Psoas muscle (tissue), 8 donors: ENCODE results near the gene TLE2. TPM values are rescaled to one million over a fixed set of nuclear protein-coding genes. Genes with fewer than 3 reads are reported as not detected.

Experiments
- ATAC-seq, 4 donors: fragments of 200-7000 bp; cut with Tn5 transposase; one replicate each; pipeline ENCODE4 v1.9.1; 2020; ENCODE audit warnings: moderate library complexity in 3 of 4, mild to moderate bottlenecking in 2 of 4
- DNase-seq, 2 donors: peaks; one replicate each; pipeline ENCODE4 v3.0.0-alpha.2; 2020
- H3K27ac ChIP-seq: fragments of 200-600 bp; one replicate; pipeline ENCODE4 v1.8.0; 2022
- H3K27me3 ChIP-seq, 3 donors: fragments of 200-600 bp in 1 of 3; one replicate each; pipeline versions ENCODE4 v1.6.1 to v1.8.0; 2013 to 2022; ENCODE audit warnings: low read length in 2 of 3, mild to moderate bottlenecking in 2 of 3, moderate library complexity in 1 of 3; ENCODE audit not compliant: insufficient read depth in 3 of 3
- H3K36me3 ChIP-seq, 2 donors: fragments of 200-600 bp in 1 of 2; one replicate each; pipeline versions ENCODE4 v1.6.1 to v1.8.0; 2013 to 2022; ENCODE audit warnings: low read depth in 1 of 2, mild to moderate bottlenecking in 1 of 2, moderate library complexity in 1 of 2; ENCODE audit not compliant: insufficient read depth in 1 of 2
- H3K4me1 ChIP-seq: fragments of 200-600 bp; one replicate; pipeline ENCODE4 v1.8.0; 2022
- H3K4me3 ChIP-seq: fragments of 200-600 bp; one replicate; pipeline ENCODE4 v1.8.0; 2022; ENCODE audit warnings: mild to moderate bottlenecking
- H3K9me3 ChIP-seq: fragments of 200-600 bp; one replicate; pipeline ENCODE4 v1.8.0; 2022
- WGBS, 3 donors: extraction: QIAGEN DNeasy Blood & Tissue Kit; methylation state at CpG; one replicate each; pipeline versions ENCODE4 v1.1.6 to v1.1.7; 2013; 5-methylcytosine and 5-hydroxymethylcytosine counted together
- intact Hi-C, 2 donors: fragments of 100-400 bp; cut with DNase I; formaldehyde crosslinking; loops; one replicate each; pipeline versions ENCODE4 v1.11.0 to v1.14.2; 2022
- polyA plus RNA-seq, 3 donors: library from polyadenylated mRNA; stranded (reverse); fragments of 200-250 nt; gene quantifications; one replicate each; pipeline ENCODE4 v1.2.3, GENCODE V29; 2013
- total RNA-seq, 4 donors: library from RNA; stranded (reverse); fragmentation: NEBNext Ultra II Directional in 2 of 4; extraction: Animal tissue kit (Norgen Biotek cat#: 25700) in 2 of 4; gene quantifications; one replicate each; pipeline versions ENCODE4 v1.2.1 to v1.2.4, GENCODE V29; 2021 to 2023
- TF ChIP-seq, protein P1 (sequence below): fragments of 200-600 bp; IDR thresholded peaks from one replicate; pipeline ENCODE4 v1.8.0; 2022; ENCODE audit warnings: antibody characterized with exemption
- donor health status: healthy with polysubstance abuse.
- donor health status: DM: no; HTN: no; CAD: no; lungs with moderate emphysema.
- donor health status: Bipolar disorder and iron deficiency.
- donor health status: healthy.
- donor health status: DM: yes; HTN: yes; CAD: no.
- donor health status: DM: no; HTN: no; CAD: no.
- donor health status: DM: no; HTN: no; CAD: no.
- donor health status: DM: yes; HTN: yes; CAD: no.

The TLE2 gene
- total and polyA plus RNA-seq, 7 donors, result 23.5 to 42.5 (median 33.6) TPM

DNA sequence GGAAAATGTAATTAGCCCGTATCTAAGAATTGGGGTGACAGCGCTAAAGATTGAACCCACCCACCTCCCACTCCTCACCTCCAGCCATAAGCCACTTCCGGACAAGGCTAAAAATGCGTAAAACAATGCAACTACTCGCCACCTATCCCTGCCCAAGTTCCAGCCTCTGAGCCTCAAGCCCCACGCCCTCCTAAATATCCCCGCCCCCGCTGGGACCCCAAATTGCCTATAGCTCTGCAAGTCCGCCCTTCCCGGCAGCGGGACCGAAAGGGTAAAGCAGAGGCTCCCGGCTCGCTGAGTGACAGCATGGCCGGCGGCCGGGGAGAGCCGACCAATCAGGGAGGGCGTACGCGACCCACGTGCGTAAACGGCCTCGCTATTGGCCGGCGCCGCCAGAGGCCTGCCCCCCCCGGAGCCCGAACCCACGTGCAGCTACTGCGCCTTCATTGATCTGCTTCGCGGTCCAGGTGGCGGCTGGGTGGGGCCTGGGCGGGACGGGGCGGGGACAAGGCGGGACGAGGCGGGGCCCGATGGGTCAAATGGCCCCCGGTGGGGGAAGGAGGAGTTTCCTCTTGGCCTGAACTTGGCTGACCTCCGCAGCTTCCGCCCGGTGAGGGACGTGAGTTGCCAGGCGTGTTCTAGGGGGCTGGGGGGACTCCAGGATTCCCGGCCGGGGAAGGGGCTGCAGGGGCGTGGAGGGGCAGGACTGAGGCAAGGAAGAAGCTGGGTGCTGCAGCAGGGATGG lies 51.9 kb downstream of the TLE2 start, which contains the start of gene TLE6:
TSS of gene TLE6 (plus strand) at position 564 of the 745 bp plus-strand sequence. CDS start 670 bp downstream, outside the sequence.
- DNase-seq (peak; percentile 96 to 99), ATAC-seq (peak; percentile 97 to 99 (median 98))
- Histone ChIP-seq H3K27me3 (no peaks in the 10 kb centered on the region), H3K9me3 (no peaks in the 10 kb centered on the region), H3K27ac (peak within 1 kb of the TSS; percentile 44), H3K4me1 (peaks cover 17% of the 10 kb centered on the region), H3K36me3 (no peaks in the 10 kb centered on the region), H3K4me3 (peak within 1 kb of the TSS; percentile 76)
- 0 to 1% (median 0%) methylated on average over 48 to 51 of the region's 51 CpGs for WGBS, 3 donors
- TF ChIP-seq, protein P1, sequence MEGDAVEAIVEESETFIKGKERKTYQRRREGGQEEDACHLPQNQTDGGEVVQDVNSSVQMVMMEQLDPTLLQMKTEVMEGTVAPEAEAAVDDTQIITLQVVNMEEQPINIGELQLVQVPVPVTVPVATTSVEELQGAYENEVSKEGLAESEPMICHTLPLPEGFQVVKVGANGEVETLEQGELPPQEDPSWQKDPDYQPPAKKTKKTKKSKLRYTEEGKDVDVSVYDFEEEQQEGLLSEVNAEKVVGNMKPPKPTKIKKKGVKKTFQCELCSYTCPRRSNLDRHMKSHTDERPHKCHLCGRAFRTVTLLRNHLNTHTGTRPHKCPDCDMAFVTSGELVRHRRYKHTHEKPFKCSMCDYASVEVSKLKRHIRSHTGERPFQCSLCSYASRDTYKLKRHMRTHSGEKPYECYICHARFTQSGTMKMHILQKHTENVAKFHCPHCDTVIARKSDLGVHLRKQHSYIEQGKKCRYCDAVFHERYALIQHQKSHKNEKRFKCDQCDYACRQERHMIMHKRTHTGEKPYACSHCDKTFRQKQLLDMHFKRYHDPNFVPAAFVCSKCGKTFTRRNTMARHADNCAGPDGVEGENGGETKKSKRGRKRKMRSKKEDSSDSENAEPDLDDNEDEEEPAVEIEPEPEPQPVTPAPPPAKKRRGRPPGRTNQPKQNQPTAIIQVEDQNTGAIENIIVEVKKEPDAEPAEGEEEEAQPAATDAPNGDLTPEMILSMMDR, result no peak
- intact Hi-C loops, result loop anchor here (2.0 to 5.0 kb wide), 2 partner anchors 55 to 58 kb away; no protein-coding TSS in a partner anchor

DNA sequence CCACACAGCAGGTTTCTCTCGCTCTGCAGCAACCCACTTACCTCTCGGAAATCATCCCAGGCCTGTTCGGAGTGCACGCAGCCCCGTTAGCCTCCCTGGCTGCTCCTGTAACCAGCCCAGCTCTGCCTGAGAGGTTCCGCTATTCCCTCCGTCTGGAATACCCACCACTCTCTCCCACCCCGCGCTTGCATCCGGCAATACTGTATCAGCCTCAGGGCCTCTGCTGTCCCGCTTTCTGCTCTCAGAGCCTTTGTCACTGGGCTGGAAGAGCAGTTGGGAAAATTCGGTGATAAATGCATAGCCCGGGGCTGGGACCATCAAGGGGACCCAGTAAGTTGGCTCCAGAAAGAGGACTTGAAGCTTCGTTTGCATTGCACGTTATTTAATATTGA lies 52.5 kb downstream of the TLE2 start:
- peaks cover 17% of the 10 kb centered on the region for H3K4me1 ChIP-seq
- H3K36me3 ChIP-seq, result no peaks in the 10 kb centered on the region
- peak overlapping the region; percentile 76 for H3K4me3 ChIP-seq
- H3K27ac ChIP-seq, result peak overlapping the region; percentile 33
- intact Hi-C loops, result loop anchor here (2.0 to 5.0 kb wide), 2 partner anchors 56 to 58 kb away; no protein-coding TSS in a partner anchor
- no peak for DNase-seq
- peak in 1 of 4 donors; percentile 23 for ATAC-seq
- no peaks in the 10 kb centered on the region for H3K9me3 ChIP-seq
- H3K27me3 ChIP-seq, result no peaks in the 10 kb centered on the region
- TF ChIP-seq, protein P1, result no peak
- WGBS, 3 donors, result 10 to 15% (median 11%) methylated on average over 15 of the region's 15 CpGs

DNA sequence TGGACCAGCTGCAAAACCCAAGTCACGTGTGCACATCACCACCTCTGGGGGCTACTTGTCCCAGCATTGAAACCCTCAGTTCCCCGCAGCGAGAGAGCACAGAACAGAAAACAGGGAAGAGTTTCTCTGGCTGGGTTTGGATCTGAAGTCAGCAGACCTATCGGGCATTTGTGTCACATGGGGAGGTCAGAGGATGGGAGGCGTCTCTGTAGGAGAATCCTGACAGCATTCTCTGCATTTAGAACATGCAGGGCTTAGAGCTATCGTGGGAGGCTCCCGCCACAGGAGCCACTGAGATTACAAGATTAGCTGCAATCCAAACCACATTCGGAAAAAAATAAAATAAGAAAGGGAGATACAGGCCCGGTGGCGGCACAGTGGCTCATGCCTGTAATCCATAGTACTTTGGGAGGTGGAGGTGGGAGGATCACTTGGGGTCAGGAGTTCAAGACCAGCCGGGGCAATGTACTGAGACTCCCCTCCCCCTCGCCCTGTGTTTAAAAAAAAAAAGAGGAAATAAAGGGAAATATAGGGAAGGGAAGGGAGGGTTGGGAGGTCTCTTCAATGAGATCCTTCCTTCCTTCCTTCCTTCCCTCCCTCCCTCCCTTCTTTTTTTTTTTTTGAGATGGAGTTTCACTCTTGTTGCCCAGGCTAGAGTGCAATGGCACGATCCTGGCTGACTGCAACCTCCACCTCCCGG lies 54.6 kb downstream of the TLE2 start:
- intact Hi-C loops, result loop anchor here in 1 of 2 donors (5.0 kb wide), 2 partner anchors 58 to 133 kb away; no protein-coding TSS in a partner anchor
- whole genome bisulfite sequencing, 3 donors, result 30 to 39% (median 35%) methylated on average over 14 of the region's 14 CpGs

DNA sequence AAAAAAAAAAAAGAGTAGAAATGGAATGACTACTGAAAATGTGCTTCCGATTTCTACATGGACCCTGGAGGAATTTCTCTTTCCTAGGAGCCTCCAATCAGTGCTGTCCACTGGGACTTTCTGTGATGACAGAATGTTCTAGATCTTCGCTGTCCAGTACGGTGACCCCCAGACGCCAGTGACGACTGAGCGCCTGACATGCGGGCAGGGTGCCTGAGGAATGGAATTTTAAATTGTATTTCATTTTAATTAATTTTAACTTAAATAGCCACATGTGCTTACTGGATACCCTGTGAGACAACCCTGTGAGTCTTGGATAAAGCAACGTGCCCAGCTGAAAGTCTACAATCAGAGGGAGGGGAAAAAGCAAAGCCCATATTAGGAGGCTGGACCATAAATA lies 55.9 kb downstream of the TLE2 start:
- Histone ChIP-seq H3K9me3 (no peaks in the 10 kb centered on the region), H3K27ac (peak overlapping the region; percentile 72), H3K4me3 (no peak overlapping the region), H3K27me3 (no peaks in the 10 kb centered on the region), H3K36me3 (no peaks in the 10 kb centered on the region), H3K4me1 (peaks cover 20% of the 10 kb centered on the region)
- DNase-seq, result peak in 1 of 2 donors; percentile 82
- peak in 1 of 4 donors; percentile 24 for ATAC-seq
- 43 to 59% (median 50%) methylated on average over 8 of the region's 8 CpGs for WGBS, 3 donors
- intact Hi-C loops, result loop anchor here in 1 of 2 donors (5.0 kb wide), 1 partner anchor 134 kb away; no protein-coding TSS in a partner anchor
- TF ChIP-seq, protein P1, result no peak

More for the DNA sequence above, 54.6 kb downstream of the TLE2 start:
- Histone ChIP-seq H3K4me3 (no peak overlapping the region), H3K27ac (peak overlapping the region; percentile 66), H3K9me3 (no peaks in the 10 kb centered on the region), H3K4me1 (peaks cover 17% of the 10 kb centered on the region), H3K27me3 (no peaks in the 10 kb centered on the region), H3K36me3 (no peaks in the 10 kb centered on the region)
- DNase-seq, result peak in 1 of 2 donors; percentile 69
- TF ChIP-seq, protein P1, result no peak
- ATAC-seq, result no peak
